Panc1 (cell line): ENCODE results near the gene NFIB. TPM values are rescaled to one million over a fixed set of nuclear protein-coding genes. Genes with fewer than 3 reads are reported as not detected.

ENCODE experiments used
- ATAC-seq: fragments of 200-7000 bp; cut with Tn5 transposase; 2 replicates; pipeline ENCODE4 v1.9.1; 2020; ENCODE audit warnings: mild to moderate bottlenecking, moderate library complexity
- BruUV-seq: library from RNA; stranded (reverse); fragments of 400-500 nt; replicated peaks from 2 replicates; lab custom pipeline; 2021; lab: Mats Ljungman, UMichigan
- CTCF ChIA-PET: fragments of 300-600 bp; sonication (Branson Sonifier 250); formaldehyde crosslinking; loops from one replicate; lab custom pipeline; 2022; ENCODE audit warnings: antibody characterized with exemption; lab: Charles Lee
- POLR2A ChIA-PET: fragments of 300-600 bp; sonication (Branson Sonifier 250); formaldehyde crosslinking; loops from one replicate; lab custom pipeline; 2022; ENCODE audit warnings: antibody characterized with exemption; lab: Charles Lee
- DNase-seq: peaks from one replicate; pipeline ENCODE4 v3.0.0-alpha.2; 2010; ENCODE audit warnings: low read depth, low spot score
- H3K27ac ChIP-seq: 2 replicates; pipeline ENCODE4 v1.5.1; 2011; ENCODE audit warnings: mild to moderate bottlenecking, low read length, inconsistent platforms
- H3K27me3 ChIP-seq: fragments of 200-500 bp; sonication (Bioruptor generic); 2 replicates; pipeline ENCODE4 v1.6.0; 2014; ENCODE audit warnings: low read length, inconsistent platforms; ENCODE audit not compliant: control insufficient read depth, insufficient read depth
- H3K36me3 ChIP-seq: fragments of 200-500 bp; sonication (Bioruptor generic); 2 replicates; pipeline ENCODE4 v1.5.1; 2014; ENCODE audit warnings: inconsistent platforms, mild to moderate bottlenecking, low read length, moderate library complexity; ENCODE audit not compliant: control insufficient read depth, insufficient read depth
- H3K4me1 ChIP-seq: 2 replicates; pipeline ENCODE4 v1.5.1; 2011; ENCODE audit warnings: inconsistent platforms, mild to moderate bottlenecking, low read length, moderate library complexity; ENCODE audit not compliant: control insufficient read depth, insufficient read depth
- H3K4me3 ChIP-seq, 2 experiments: 2 replicates each; pipeline ENCODE4 v1.5.1; 2011 to 2012; ENCODE audit warnings: low read depth in 2 of 2, low read length in 2 of 2, mild to moderate bottlenecking in 2 of 2, inconsistent platforms in 1 of 2, moderate library complexity in 1 of 2
- H3K9me3 ChIP-seq: fragments of 200-500 bp; sonication (Bioruptor generic); 2 replicates; pipeline ENCODE4 v1.5.1; 2014; ENCODE audit warnings: low read depth, mild to moderate bottlenecking, inconsistent platforms, low read length, moderate library complexity; ENCODE audit not compliant: control insufficient read depth, insufficient read depth
- POLR2AphosphoS5 ChIP-seq: IDR thresholded peaks from 2 replicates; pipeline ENCODE4 v1.6.1; 2012; ENCODE audit warnings: mild to moderate bottlenecking, low read depth, low read length, moderate library complexity
- SIN3A ChIP-seq: IDR thresholded peaks from 2 replicates; pipeline ENCODE4 v1.6.1; 2012; ENCODE audit warnings: low read depth, mild to moderate bottlenecking, low read length, moderate library complexity, borderline replicate concordance; ENCODE audit not compliant: insufficient read depth
- TCF7L2 ChIP-seq: IDR thresholded peaks from 2 replicates; pipeline ENCODE4 v1.6.1; 2011; ENCODE audit warnings: mild to moderate bottlenecking, low read depth, low read length, inconsistent platforms
- in situ Hi-C: cut with HindIII; loops from 2 replicates; pipeline ENCODE4 v1.10.0; 2016; ENCODE audit warnings: low sequenced_read_pairs, low pct_unique_long_range_greater_than_20kb
- intact Hi-C: fragments of 100-400 bp; cut with micrococcal nuclease; formaldehyde crosslinking; loops from one replicate; pipeline ENCODE4 v1.10.0; 2022; ENCODE audit not compliant: unreplicated experiment
- total RNA-seq: library from RNA; stranded (reverse); gene quantifications from one replicate; pipeline ENCODE4 v1.2.1, GENCODE V29; 2021; ENCODE audit not compliant: unreplicated experiment
- TF ChIP-seq, protein P1 (sequence below): fragments of 450-650 bp; IDR thresholded peaks from 2 replicates; pipeline ENCODE4 v1.5.1; 2017; ENCODE audit warnings: mild to moderate bottlenecking
- TF ChIP-seq, protein P2 (sequence below), 2 experiments: IDR thresholded peaks; 2 replicates each; pipeline ENCODE4 v1.6.1; 2011 to 2012; ENCODE audit warnings: low read depth in 2 of 2, control low read depth in 1 of 2, low read length in 1 of 2, mild to moderate bottlenecking in 1 of 2, moderate library complexity in 1 of 2; ENCODE audit not compliant: insufficient read depth in 1 of 2

Gene NFIB
- total RNA-seq, 1 experiment from 2014 or later: 26.7 TPM

DNA sequence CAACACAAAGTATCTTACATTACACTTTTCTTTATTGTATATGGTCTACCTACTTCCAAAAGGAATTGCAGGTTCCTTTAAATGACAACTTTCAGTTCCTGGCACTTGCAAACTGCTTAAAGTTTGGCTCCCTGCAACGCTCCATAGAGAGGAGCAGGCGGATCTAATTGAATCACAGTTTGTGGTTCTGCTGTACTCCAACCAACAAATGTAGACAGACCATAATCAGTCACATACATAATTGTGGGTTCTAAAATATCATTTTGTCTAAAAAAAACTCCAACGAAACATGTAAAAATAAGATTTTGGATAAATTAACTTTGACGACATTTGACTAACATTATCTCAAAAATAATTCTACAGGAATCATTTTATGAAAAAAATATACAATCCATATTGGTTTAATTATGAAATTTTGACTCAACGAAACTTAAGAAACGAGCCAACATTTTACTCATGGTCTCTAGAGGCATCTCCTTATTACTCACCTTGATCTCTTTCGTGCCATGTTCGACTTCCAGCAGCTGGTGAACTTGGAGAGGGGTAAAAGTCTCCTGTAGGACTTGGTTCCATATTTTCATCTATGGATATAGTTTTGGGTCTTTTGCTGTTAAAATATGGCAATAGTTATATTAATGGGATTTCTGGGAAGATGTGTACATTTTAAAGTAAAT lies 167.6 kb downstream of the NFIB start:
- no TSS peak for BruUV-seq
- no peaks in the 10 kb centered on the region for H3K9me3 ChIP-seq
- no peak for ATAC-seq
- POLR2A ChIA-PET: no interaction called here
- CTCF ChIA-PET: no interaction called here
- TF ChIP-seq SIN3A (no peak), TCF7L2 (no peak), POLR2AphosphoS5 (no peak)
- TF ChIP-seq, protein P1, sequence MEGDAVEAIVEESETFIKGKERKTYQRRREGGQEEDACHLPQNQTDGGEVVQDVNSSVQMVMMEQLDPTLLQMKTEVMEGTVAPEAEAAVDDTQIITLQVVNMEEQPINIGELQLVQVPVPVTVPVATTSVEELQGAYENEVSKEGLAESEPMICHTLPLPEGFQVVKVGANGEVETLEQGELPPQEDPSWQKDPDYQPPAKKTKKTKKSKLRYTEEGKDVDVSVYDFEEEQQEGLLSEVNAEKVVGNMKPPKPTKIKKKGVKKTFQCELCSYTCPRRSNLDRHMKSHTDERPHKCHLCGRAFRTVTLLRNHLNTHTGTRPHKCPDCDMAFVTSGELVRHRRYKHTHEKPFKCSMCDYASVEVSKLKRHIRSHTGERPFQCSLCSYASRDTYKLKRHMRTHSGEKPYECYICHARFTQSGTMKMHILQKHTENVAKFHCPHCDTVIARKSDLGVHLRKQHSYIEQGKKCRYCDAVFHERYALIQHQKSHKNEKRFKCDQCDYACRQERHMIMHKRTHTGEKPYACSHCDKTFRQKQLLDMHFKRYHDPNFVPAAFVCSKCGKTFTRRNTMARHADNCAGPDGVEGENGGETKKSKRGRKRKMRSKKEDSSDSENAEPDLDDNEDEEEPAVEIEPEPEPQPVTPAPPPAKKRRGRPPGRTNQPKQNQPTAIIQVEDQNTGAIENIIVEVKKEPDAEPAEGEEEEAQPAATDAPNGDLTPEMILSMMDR: no peak
- TF ChIP-seq, protein P2, sequence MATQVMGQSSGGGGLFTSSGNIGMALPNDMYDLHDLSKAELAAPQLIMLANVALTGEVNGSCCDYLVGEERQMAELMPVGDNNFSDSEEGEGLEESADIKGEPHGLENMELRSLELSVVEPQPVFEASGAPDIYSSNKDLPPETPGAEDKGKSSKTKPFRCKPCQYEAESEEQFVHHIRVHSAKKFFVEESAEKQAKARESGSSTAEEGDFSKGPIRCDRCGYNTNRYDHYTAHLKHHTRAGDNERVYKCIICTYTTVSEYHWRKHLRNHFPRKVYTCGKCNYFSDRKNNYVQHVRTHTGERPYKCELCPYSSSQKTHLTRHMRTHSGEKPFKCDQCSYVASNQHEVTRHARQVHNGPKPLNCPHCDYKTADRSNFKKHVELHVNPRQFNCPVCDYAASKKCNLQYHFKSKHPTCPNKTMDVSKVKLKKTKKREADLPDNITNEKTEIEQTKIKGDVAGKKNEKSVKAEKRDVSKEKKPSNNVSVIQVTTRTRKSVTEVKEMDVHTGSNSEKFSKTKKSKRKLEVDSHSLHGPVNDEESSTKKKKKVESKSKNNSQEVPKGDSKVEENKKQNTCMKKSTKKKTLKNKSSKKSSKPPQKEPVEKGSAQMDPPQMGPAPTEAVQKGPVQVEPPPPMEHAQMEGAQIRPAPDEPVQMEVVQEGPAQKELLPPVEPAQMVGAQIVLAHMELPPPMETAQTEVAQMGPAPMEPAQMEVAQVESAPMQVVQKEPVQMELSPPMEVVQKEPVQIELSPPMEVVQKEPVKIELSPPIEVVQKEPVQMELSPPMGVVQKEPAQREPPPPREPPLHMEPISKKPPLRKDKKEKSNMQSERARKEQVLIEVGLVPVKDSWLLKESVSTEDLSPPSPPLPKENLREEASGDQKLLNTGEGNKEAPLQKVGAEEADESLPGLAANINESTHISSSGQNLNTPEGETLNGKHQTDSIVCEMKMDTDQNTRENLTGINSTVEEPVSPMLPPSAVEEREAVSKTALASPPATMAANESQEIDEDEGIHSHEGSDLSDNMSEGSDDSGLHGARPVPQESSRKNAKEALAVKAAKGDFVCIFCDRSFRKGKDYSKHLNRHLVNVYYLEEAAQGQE (IDR thresholded peaks at IDR 0.05; ENCODE audit: insufficient read depth in 1 of 2, low read depth in 2 of 2, low read length in 1 of 2): no peak
- H3K27me3 ChIP-seq: no peaks in the 10 kb centered on the region
- DNase-seq: no peak
- intact Hi-C loops (no loop called here), in situ Hi-C loops (no loop called here)
- H3K4me1 ChIP-seq: no peaks in the 10 kb centered on the region
- no peak overlapping the region for H3K4me3 ChIP-seq
- H3K36me3 ChIP-seq: no peaks in the 10 kb centered on the region
- no peak overlapping the region for H3K27ac ChIP-seq

DNA sequence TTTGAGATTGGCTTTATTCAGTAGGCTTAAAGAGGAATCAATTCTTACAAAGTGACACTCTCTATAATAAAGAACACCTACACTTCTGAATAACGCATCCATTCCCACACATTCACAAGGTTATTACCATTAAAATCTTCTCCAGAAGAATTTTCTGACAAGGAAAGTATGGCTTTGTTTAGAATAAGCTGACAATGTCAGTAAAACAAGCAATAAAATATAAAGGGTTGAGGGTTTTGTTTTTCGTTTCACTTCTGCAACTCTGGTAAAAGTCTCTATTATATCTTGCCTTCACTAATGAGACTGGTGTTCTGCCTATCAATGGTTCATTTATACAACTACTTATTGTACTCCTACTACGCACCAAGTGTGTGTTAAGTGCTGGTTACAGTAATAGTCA lies 169.7 kb downstream of the NFIB start:
- ATAC-seq (no peak), DNase-seq (no peak)
- intact Hi-C loops: no loop called here
- Histone ChIP-seq H3K4me3 (no peak overlapping the region), H3K27ac (no peak overlapping the region), H3K27me3 (no peaks in the 10 kb centered on the region), H3K36me3 (no peaks in the 10 kb centered on the region), H3K4me1 (no peaks in the 10 kb centered on the region), H3K9me3 (no peaks in the 10 kb centered on the region)
- TF ChIP-seq POLR2AphosphoS5 (no peak), TCF7L2 (no peak), SIN3A (no peak)
- TF ChIP-seq, protein P1: no peak
- TF ChIP-seq, protein P2 (IDR thresholded peaks at IDR 0.05; ENCODE audit: insufficient read depth in 1 of 2, low read depth in 2 of 2, low read length in 1 of 2): no peak
- ChIA-PET POLR2A (no interaction called here), CTCF (no interaction called here)
- no TSS peak for BruUV-seq
- in situ Hi-C loops: no loop called here
